ENCODE measurements around the gene MTERF4.

The MTERF4 gene

GRCh38 chr2:241103176-241103595 is 1.1 kb upstream of the MTERF4 start:
- peaks cover 17 to 20% of the 10 kb centered on the region in 2 experiments for H3K36me3 ChIP-seq (ENCODE audit: control insufficient read depth in 1 of 2, insufficient read depth in 2 of 2, low read depth in 1 of 2, low read length in 2 of 2)
- H3K4ac ChIP-seq (ENCODE audit: low read depth in 1 of 2, low read length in 2 of 2): no peak overlapping the region
- H2AK5ac ChIP-seq (ENCODE audit: low read length, severe bottlenecking): no peak overlapping the region
- no peak overlapping the region for H2BK5ac ChIP-seq (ENCODE audit: low read depth, low read length, poor library complexity, severe bottlenecking)
- H3K4me1 ChIP-seq (ENCODE audit: control insufficient read depth, insufficient read depth, low read depth, low read length): peaks cover 10% of the 10 kb centered on the region
- H4K8ac ChIP-seq (ENCODE audit: low read length): no peak overlapping the region
- H4K91ac ChIP-seq (ENCODE audit: low read length): no peak overlapping the region
- DNase-seq: no peak
- no peaks in the 10 kb centered on the region for H3K9me3 ChIP-seq (ENCODE audit: control insufficient read depth, low read length)
- peaks cover 29% of the 10 kb centered on the region for H3K79me1 ChIP-seq (replicated peaks; ENCODE audit: low read length, poor library complexity, severe bottlenecking)
- H3K14ac ChIP-seq (ENCODE audit: low read length in 2 of 2): no peak overlapping the region
- no peak overlapping the region for H2BK15ac ChIP-seq (ENCODE audit: low read depth, poor library complexity, severe bottlenecking)
- no peak overlapping the region for H2AFZ ChIP-seq (ENCODE audit: low read depth, low read length)
- peak overlapping the region; percentile 57 for H3K4me2 ChIP-seq (ENCODE audit: low read length, poor library complexity, severe bottlenecking)
- no peak overlapping the region for H3K23ac ChIP-seq (ENCODE audit: low read length in 2 of 2)
- H2BK12ac ChIP-seq (ENCODE audit: low read length in 2 of 2): no peak overlapping the region
- no peak overlapping the region for H3K18ac ChIP-seq (ENCODE audit: low read depth in 1 of 2, low read length in 2 of 2)
- H2BK120ac ChIP-seq (ENCODE audit: low read depth, low read length): no peak overlapping the region
- H3K9ac ChIP-seq (ENCODE audit: low read length): peak overlapping the region; percentile 97
- WGBS: 55% methylated on average over 5 of the region's 5 CpGs
- peak overlapping the region in 1 of 2 experiments; percentile 89 for H3K4me3 ChIP-seq (ENCODE audit: insufficient read depth in 1 of 2, low read depth in 1 of 2, low read length in 2 of 2)
- no peaks in the 10 kb centered on the region for H3K27me3 ChIP-seq (ENCODE audit: control insufficient read depth in 1 of 2, insufficient read depth in 1 of 2, low read length in 2 of 2)
- H3K27ac ChIP-seq (ENCODE audit: low read length, poor library complexity, severe bottlenecking): no peak overlapping the region

- Histone ChIP-seq H3K79me1 (replicated peaks; ENCODE audit: low read length, poor library complexity, severe bottlenecking) (peaks cover 48% of the 10 kb centered on the region), H2BK12ac (ENCODE audit: low read length in 2 of 2) (no peak overlapping the region), H2AFZ (ENCODE audit: low read depth, low read length) (no peak overlapping the region), H3K23ac (ENCODE audit: low read length in 2 of 2) (no peak overlapping the region), H3K9ac (ENCODE audit: low read length) (no peak overlapping the region), H4K8ac (ENCODE audit: low read length) (no peak overlapping the region), H4K91ac (ENCODE audit: low read length) (no peak overlapping the region), H3K4ac (ENCODE audit: low read depth in 1 of 2, low read length in 2 of 2) (no peak overlapping the region), H3K36me3 (ENCODE audit: control insufficient read depth in 1 of 2, insufficient read depth in 2 of 2, low read depth in 1 of 2, low read length in 2 of 2) (peaks cover 21 to 53% of the 10 kb centered on the region in 2 experiments), H2BK15ac (ENCODE audit: low read depth, poor library complexity, severe bottlenecking) (no peak overlapping the region), H3K4me2 (ENCODE audit: low read length, poor library complexity, severe bottlenecking) (no peak overlapping the region), H2AK5ac (ENCODE audit: low read length, severe bottlenecking) (no peak overlapping the region), H3K9me3 (ENCODE audit: control insufficient read depth, low read length) (no peaks in the 10 kb centered on the region), H3K18ac (ENCODE audit: low read depth in 1 of 2, low read length in 2 of 2) (no peak overlapping the region), H3K4me3 (ENCODE audit: insufficient read depth in 1 of 2, low read depth in 1 of 2, low read length in 2 of 2) (no peak overlapping the region), H2BK5ac (ENCODE audit: low read depth, low read length, poor library complexity, severe bottlenecking) (no peak overlapping the region), H2BK120ac (ENCODE audit: low read depth, low read length) (no peak overlapping the region), H3K4me1 (ENCODE audit: control insufficient read depth, insufficient read depth, low read depth, low read length) (peaks cover 10% of the 10 kb centered on the region), H3K27me3 (ENCODE audit: control insufficient read depth in 1 of 2, insufficient read depth in 1 of 2, low read length in 2 of 2) (no peaks in the 10 kb centered on the region), H3K14ac (ENCODE audit: low read length in 2 of 2) (no peak overlapping the region), H3K27ac (ENCODE audit: low read length, poor library complexity, severe bottlenecking) (no peak overlapping the region)
- DNase-seq: no peak
- 96% methylated on average over 5 of the region's 5 CpGs for WGBS
Measured at GRCh38 chr2:241099246-241099645, 2.8 kb downstream of the MTERF4 start.

- Histone ChIP-seq H2AK5ac (ENCODE audit: low read length, severe bottlenecking) (no peak overlapping the region), H2BK12ac (ENCODE audit: low read length in 2 of 2) (no peak overlapping the region)
Measured at GRCh38 chr2:241096979-241097378, 5.1 kb downstream of the MTERF4 start.

GRCh38 chr2:241095594-241096290 is 6.3 kb downstream of the MTERF4 start:
- Histone ChIP-seq H3K9me3 (ENCODE audit: control insufficient read depth, low read length) (no peaks in the 10 kb centered on the region), H2BK5ac (ENCODE audit: low read depth, low read length, poor library complexity, severe bottlenecking) (no peak overlapping the region), H2AK5ac (ENCODE audit: low read length, severe bottlenecking) (no peak overlapping the region), H4K8ac (ENCODE audit: low read length) (no peak overlapping the region), H2BK15ac (ENCODE audit: low read depth, poor library complexity, severe bottlenecking) (no peak overlapping the region), H2AFZ (ENCODE audit: low read depth, low read length) (no peak overlapping the region), H3K27ac (ENCODE audit: low read length, poor library complexity, severe bottlenecking) (no peak overlapping the region), H2BK12ac (ENCODE audit: low read length in 2 of 2) (no peak overlapping the region), H3K4me3 (ENCODE audit: insufficient read depth in 1 of 2, low read depth in 1 of 2, low read length in 2 of 2) (no peak overlapping the region), H2BK120ac (ENCODE audit: low read depth, low read length) (no peak overlapping the region), H3K27me3 (ENCODE audit: control insufficient read depth in 1 of 2, insufficient read depth in 1 of 2, low read length in 2 of 2) (no peaks in the 10 kb centered on the region), H3K14ac (ENCODE audit: low read length in 2 of 2) (no peak overlapping the region), H3K4ac (ENCODE audit: low read depth in 1 of 2, low read length in 2 of 2) (no peak overlapping the region), H3K36me3 (ENCODE audit: control insufficient read depth in 1 of 2, insufficient read depth in 2 of 2, low read depth in 1 of 2, low read length in 2 of 2) (peaks cover 43 to 88% of the 10 kb centered on the region in 2 experiments), H4K91ac (ENCODE audit: low read length) (no peak overlapping the region), H3K4me1 (ENCODE audit: control insufficient read depth, insufficient read depth, low read depth, low read length) (peaks cover 11% of the 10 kb centered on the region), H3K4me2 (ENCODE audit: low read length, poor library complexity, severe bottlenecking) (no peak overlapping the region), H3K79me1 (replicated peaks; ENCODE audit: low read length, poor library complexity, severe bottlenecking) (peaks cover 58% of the 10 kb centered on the region), H3K18ac (ENCODE audit: low read depth in 1 of 2, low read length in 2 of 2) (no peak overlapping the region), H3K23ac (ENCODE audit: low read length in 2 of 2) (no peak overlapping the region), H3K9ac (ENCODE audit: low read length) (no peak overlapping the region)
- no peak for DNase-seq
- WGBS: 97% methylated on average over 12 of the region's 14 CpGs

More at GRCh38 chr2:241096979-241097378, 5.1 kb downstream of the MTERF4 start:
- Histone ChIP-seq H3K4me2 (ENCODE audit: low read length, poor library complexity, severe bottlenecking) (no peak overlapping the region), H4K8ac (ENCODE audit: low read length) (no peak overlapping the region), H3K27me3 (ENCODE audit: control insufficient read depth in 1 of 2, insufficient read depth in 1 of 2, low read length in 2 of 2) (no peaks in the 10 kb centered on the region), H2BK120ac (ENCODE audit: low read depth, low read length) (no peak overlapping the region), H3K4ac (ENCODE audit: low read depth in 1 of 2, low read length in 2 of 2) (no peak overlapping the region), H2AFZ (ENCODE audit: low read depth, low read length) (no peak overlapping the region), H3K79me1 (replicated peaks; ENCODE audit: low read length, poor library complexity, severe bottlenecking) (peaks cover 57% of the 10 kb centered on the region), H3K27ac (ENCODE audit: low read length, poor library complexity, severe bottlenecking) (no peak overlapping the region), H3K9me3 (ENCODE audit: control insufficient read depth, low read length) (no peaks in the 10 kb centered on the region), H2BK15ac (ENCODE audit: low read depth, poor library complexity, severe bottlenecking) (no peak overlapping the region), H3K4me1 (ENCODE audit: control insufficient read depth, insufficient read depth, low read depth, low read length) (peaks cover 11% of the 10 kb centered on the region), H3K36me3 (ENCODE audit: control insufficient read depth in 1 of 2, insufficient read depth in 2 of 2, low read depth in 1 of 2, low read length in 2 of 2) (peaks cover 35 to 75% of the 10 kb centered on the region in 2 experiments), H3K9ac (ENCODE audit: low read length) (no peak overlapping the region), H3K18ac (ENCODE audit: low read depth in 1 of 2, low read length in 2 of 2) (no peak overlapping the region), H3K14ac (ENCODE audit: low read length in 2 of 2) (no peak overlapping the region), H4K91ac (ENCODE audit: low read length) (no peak overlapping the region), H3K4me3 (ENCODE audit: insufficient read depth in 1 of 2, low read depth in 1 of 2, low read length in 2 of 2) (no peak overlapping the region), H3K23ac (ENCODE audit: low read length in 2 of 2) (no peak overlapping the region), H2BK5ac (ENCODE audit: low read depth, low read length, poor library complexity, severe bottlenecking) (no peak overlapping the region)
- DNase-seq: no peak
- WGBS: 95% methylated on average over 8 of the region's 8 CpGs

Measured in mesenchymal stem cell (in vitro differentiated cells and primary cell).